ENCODE results near the gene FOXL2.

Gene FOXL2

GRCh38 chr3:138912237-138912636 lies 34.7 kb downstream of the FOXL2 start:
- in situ Hi-C loops (cut with MboI; ENCODE audit: low pct_unique_long_range_greater_than_20kb, low sequenced_read_pairs): loop anchor here (10.0 to 25.0 kb wide), 2 partner anchors 207 to 325 kb away; partner anchors contain the start of gene CEP70
- no peak for DNase-seq

- DNase-seq: no peak
- in situ Hi-C loops (cut with MboI; ENCODE audit: low pct_unique_long_range_greater_than_20kb, low sequenced_read_pairs): loop anchor here (10.0 to 25.0 kb wide), 2 partner anchors 207 to 324 kb away; partner anchors contain the start of gene CEP70
Observed at GRCh38 chr3:138911621-138912020, 35.3 kb downstream of the FOXL2 start.

GRCh38 chr3:138909904-138910303 lies 37.0 kb downstream of the FOXL2 start:
- no peak for DNase-seq
- in situ Hi-C loops (cut with MboI; ENCODE audit: low pct_unique_long_range_greater_than_20kb, low sequenced_read_pairs): loop anchor here (10.0 to 25.0 kb wide), 2 partner anchors 205 to 323 kb away; partner anchors contain the start of gene CEP70

- in situ Hi-C loops (cut with MboI; ENCODE audit: low pct_unique_long_range_greater_than_20kb, low sequenced_read_pairs): loop anchor here (25.0 kb wide), 1 partner anchor 322 kb away; the partner anchor contains the start of gene CEP70
Observed at GRCh38 chr3:138908846-138909245, 38.1 kb downstream of the FOXL2 start.

GRCh38 chr3:138907539-138907938 lies 39.4 kb downstream of the FOXL2 start:
- DNase-seq: no peak
- in situ Hi-C loops (cut with MboI; ENCODE audit: low pct_unique_long_range_greater_than_20kb, low sequenced_read_pairs): loop anchor here (25.0 kb wide), 1 partner anchor 320 kb away; the partner anchor contains the start of gene CEP70

More at GRCh38 chr3:138908846-138909245, 38.1 kb downstream of the FOXL2 start:
- no peak for DNase-seq

- no peak for DNase-seq
- in situ Hi-C loops (cut with MboI; ENCODE audit: low pct_unique_long_range_greater_than_20kb, low sequenced_read_pairs): loop anchor here (25.0 kb wide), 1 partner anchor 315 kb away; the partner anchor contains the start of gene CEP70
Observed at GRCh38 chr3:138902171-138902570, 44.8 kb downstream of the FOXL2 start.

GRCh38 chr3:138901567-138901966 lies 45.4 kb downstream of the FOXL2 start:
- no peak for DNase-seq
- in situ Hi-C loops (cut with MboI; ENCODE audit: low pct_unique_long_range_greater_than_20kb, low sequenced_read_pairs): loop anchor here (25.0 kb wide), 1 partner anchor 314 kb away; the partner anchor contains the start of gene CEP70

DNA sequence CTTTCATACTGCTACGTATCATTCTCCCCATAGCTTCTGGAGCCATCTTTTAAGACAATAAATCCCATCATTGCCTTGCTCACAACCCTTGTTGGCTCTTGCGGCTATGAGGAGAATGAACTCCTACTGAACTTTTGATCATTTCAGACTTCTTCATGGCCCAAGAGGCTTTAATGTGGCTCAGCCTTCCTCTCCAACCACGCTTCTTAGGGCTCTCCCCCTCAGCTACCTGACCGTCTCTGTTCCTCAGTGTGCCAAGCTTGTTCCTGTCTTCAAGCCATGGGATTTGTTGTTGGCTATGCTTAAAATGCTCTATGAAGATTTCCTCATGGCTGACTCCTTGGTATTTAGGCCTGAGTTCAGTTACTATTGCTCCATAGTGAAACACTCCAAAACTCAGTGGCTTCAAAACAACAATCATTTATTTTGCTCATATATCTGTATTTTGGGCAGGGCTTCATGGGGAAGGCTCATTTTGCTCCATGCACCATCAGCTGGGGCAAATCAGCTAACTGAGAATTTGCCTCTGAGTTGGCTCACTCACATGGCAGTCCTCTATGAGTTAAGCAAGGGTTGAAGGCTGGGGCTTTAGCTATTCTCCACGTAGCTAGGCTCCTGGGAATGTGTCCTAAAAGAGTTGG lies 47.5 kb downstream of the FOXL2 start:
- in situ Hi-C loops (cut with MboI; ENCODE audit: low pct_unique_long_range_greater_than_20kb, low sequenced_read_pairs): no loop called here
- no peak for DNase-seq

DNA sequence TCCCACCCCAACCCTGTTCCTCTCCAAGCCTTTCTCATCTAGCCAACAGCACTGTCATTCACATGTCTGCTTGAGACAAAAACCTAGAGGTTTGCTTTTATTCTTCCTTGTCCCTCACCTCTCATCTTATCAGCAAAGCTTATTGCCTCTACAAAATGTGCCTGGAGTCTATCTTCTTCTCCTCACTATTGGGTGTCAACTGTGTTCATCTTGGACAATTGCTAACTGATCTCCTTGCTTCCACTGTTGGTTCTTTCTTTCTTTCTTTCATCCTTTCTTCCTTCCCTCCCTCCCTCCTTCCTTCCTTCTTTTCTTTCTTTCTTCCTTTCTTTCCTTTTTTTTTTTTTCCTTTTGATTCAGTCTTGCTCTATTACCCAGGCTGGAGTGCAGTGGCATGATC lies 48.2 kb downstream of the FOXL2 start:
- in situ Hi-C loops (cut with MboI; ENCODE audit: low pct_unique_long_range_greater_than_20kb, low sequenced_read_pairs): no loop called here

GRCh38 chr3:138898301-138898700 lies 48.6 kb downstream of the FOXL2 start:
- no peak for DNase-seq
- in situ Hi-C loops (cut with MboI; ENCODE audit: low pct_unique_long_range_greater_than_20kb, low sequenced_read_pairs): no loop called here

More for the DNA sequence above, 48.2 kb downstream of the FOXL2 start:
- DNase-seq: no peak

All from KBM-7 (cell line).